Sigmoid colon (tissue), 3 donors: ENCODE measurements around the gene EML6.

ENCODE experiments used
- CTCF ChIP-seq, 4 experiments: fragments of 450-650 bp in 3 of 4; fragments of 200-600 bp in 1 of 4; IDR thresholded peaks; one replicate each; pipeline ENCODE4 v1.5.1; 2016 to 2019; ENCODE audit warnings: antibody characterized with exemption in 4 of 4, mild to moderate bottlenecking in 3 of 4, moderate library complexity in 2 of 4
- POLR2A ChIP-seq, 2 donors: fragments of 450-650 bp; IDR thresholded peaks; one replicate each; pipeline ENCODE4 v1.6.1; 2016; ENCODE audit warnings: antibody characterized with exemption in 2 of 2, mild to moderate bottlenecking in 2 of 2, moderate library complexity in 2 of 2

GRCh38 chr2:54928719-54929118, 205.3 kb downstream of the EML6 start:
- TF ChIP-seq CTCF (IDR thresholded peaks at IDR 0.05) (no peak), POLR2A (IDR thresholded peaks at IDR 0.05) (no peak)
